ENCODE results near the gene ADPRM.
"Not testable (repeated sequence)": the region's sequence is repeated elsewhere in the genome, so short reads cannot be mapped to it uniquely, and the experiment has no call there.

Gene ADPRM

GRCh38 chr17:10699856-10700255, 2.5 kb downstream of the ADPRM start:
- DNase-seq (ENCODE audit: low read depth) = no peak

GRCh38 chr17:10702574-10702973, 5.2 kb downstream of the ADPRM start:
- DNase-seq (ENCODE audit: low read depth) = no peak

- no peak for DNase-seq (ENCODE audit: low read depth)
Observed at GRCh38 chr17:10705727-10706126, 8.3 kb downstream of the ADPRM start.

GRCh38 chr17:10713318-10713717, 15.9 kb downstream of the ADPRM start:
- DNase-seq (ENCODE audit: low read depth) = no peak

- DNase-seq (ENCODE audit: low read depth) = no peak
Observed at GRCh38 chr17:10716218-10716617, 18.8 kb downstream of the ADPRM start.

GRCh38 chr17:10718547-10718946, 21.2 kb downstream of the ADPRM start:
- DNase-seq (ENCODE audit: low read depth) = no peak

- no peak for DNase-seq (ENCODE audit: low read depth)
Observed at GRCh38 chr17:10724546-10725195, 27.3 kb downstream of the ADPRM start.

GRCh38 chr17:10725262-10725661, 27.9 kb downstream of the ADPRM start:
- no peak for DNase-seq (ENCODE audit: low read depth)

GRCh38 chr17:10726196-10726595, 28.8 kb downstream of the ADPRM start:
- DNase-seq (ENCODE audit: low read depth) = no peak

GRCh38 chr17:10727192-10727591, 29.8 kb downstream of the ADPRM start:
- DNase-seq (ENCODE audit: low read depth) = no peak

GRCh38 chr17:10728331-10728892, 31.0 kb downstream of the ADPRM start:
- no peak for DNase-seq (ENCODE audit: low read depth)

GRCh38 chr17:10729334-10730193, 32.2 kb downstream of the ADPRM start, which contains the start of gene TMEM220:
Gene TMEM220, minus strand, starts transcription at chr17:10730023. Its CDS starts 172 bp downstream, at chr17:10729851.
- DNase-seq (ENCODE audit: low read depth) = peak; percentile 13

GRCh38 chr17:10730247-10730646, 32.9 kb downstream of the ADPRM start:
- not testable (repeated sequence) for DNase-seq (ENCODE audit: low read depth)

GRCh38 chr17:10731408-10731879, 34.0 kb downstream of the ADPRM start:
- DNase-seq (ENCODE audit: low read depth) = no peak

GRCh38 chr17:10732121-10732520, 34.7 kb downstream of the ADPRM start:
- not testable (repeated sequence) for DNase-seq (ENCODE audit: low read depth)

GRCh38 chr17:10733666-10734065, 36.3 kb downstream of the ADPRM start:
- no peak for DNase-seq (ENCODE audit: low read depth)

- no peak for DNase-seq (ENCODE audit: low read depth)
Observed at GRCh38 chr17:10735251-10735650, 37.9 kb downstream of the ADPRM start.

GRCh38 chr17:10735821-10736220, 38.4 kb downstream of the ADPRM start:
- DNase-seq (ENCODE audit: low read depth) = no peak

GRCh38 chr17:10737168-10737622, 39.8 kb downstream of the ADPRM start:
- peak; percentile 11 for DNase-seq (ENCODE audit: low read depth)

GRCh38 chr17:10737736-10738135, 40.3 kb downstream of the ADPRM start:
- DNase-seq (ENCODE audit: low read depth) = no peak

- no peak for DNase-seq (ENCODE audit: low read depth)
Observed at GRCh38 chr17:10738521-10739258, 41.3 kb downstream of the ADPRM start.

- no peak for DNase-seq (ENCODE audit: low read depth)
Observed at GRCh38 chr17:10739386-10739785, 42.0 kb downstream of the ADPRM start.
